Gastroesophageal sphincter (tissue), 3 donors: ENCODE data around the gene PTPRN2.

Experiments
- CTCF ChIP-seq, 4 experiments: fragments of 200-600 bp in 2 of 4; fragments of 450-650 bp in 2 of 4; sonication (generic) in 1 of 4; IDR thresholded peaks; one replicate each; pipeline ENCODE4 v1.5.1; 2017 to 2019; ENCODE audit warnings: antibody characterized with exemption in 4 of 4, mild to moderate bottlenecking in 2 of 4, moderate library complexity in 2 of 4
- EP300 ChIP-seq: sonication (generic); formaldehyde crosslinking; IDR thresholded peaks from one replicate; pipeline ENCODE4 v1.6.1; 2017; ENCODE audit warnings: antibody characterized with exemption, mild to moderate bottlenecking
- POLR2A ChIP-seq, 2 donors: fragments of 450-650 bp; IDR thresholded peaks; one replicate each; pipeline ENCODE4 v1.6.1; 2017; ENCODE audit warnings: antibody characterized with exemption in 2 of 2, mild to moderate bottlenecking in 2 of 2, moderate library complexity in 1 of 2
- POLR2AphosphoS5 ChIP-seq: sonication (generic); formaldehyde crosslinking; IDR thresholded peaks from one replicate; pipeline ENCODE4 v1.6.1; 2017; ENCODE audit warnings: antibody characterized with exemption

GRCh38 chr7:158397885-158398284, 189.7 kb downstream of the PTPRN2 start:
- TF ChIP-seq POLR2A (IDR thresholded peaks at IDR 0.05) (no peak), POLR2AphosphoS5 (no peak), EP300 (no peak), CTCF (IDR thresholded peaks at IDR 0.05) (no peak)
